NCI-H2227 (cell line): ENCODE data around the gene ZNF320.
"Not testable (repeated sequence)": the region's sequence is repeated elsewhere in the genome, so short reads cannot be mapped to it uniquely, and the experiment has no call there.

ENCODE experiments used
- DNase-seq: peaks from one replicate; lab custom pipeline; 2025; ENCODE audit not compliant: unreplicated experiment; lab: John Stamatoyannopoulos, UW

ZNF320 gene

DNA sequence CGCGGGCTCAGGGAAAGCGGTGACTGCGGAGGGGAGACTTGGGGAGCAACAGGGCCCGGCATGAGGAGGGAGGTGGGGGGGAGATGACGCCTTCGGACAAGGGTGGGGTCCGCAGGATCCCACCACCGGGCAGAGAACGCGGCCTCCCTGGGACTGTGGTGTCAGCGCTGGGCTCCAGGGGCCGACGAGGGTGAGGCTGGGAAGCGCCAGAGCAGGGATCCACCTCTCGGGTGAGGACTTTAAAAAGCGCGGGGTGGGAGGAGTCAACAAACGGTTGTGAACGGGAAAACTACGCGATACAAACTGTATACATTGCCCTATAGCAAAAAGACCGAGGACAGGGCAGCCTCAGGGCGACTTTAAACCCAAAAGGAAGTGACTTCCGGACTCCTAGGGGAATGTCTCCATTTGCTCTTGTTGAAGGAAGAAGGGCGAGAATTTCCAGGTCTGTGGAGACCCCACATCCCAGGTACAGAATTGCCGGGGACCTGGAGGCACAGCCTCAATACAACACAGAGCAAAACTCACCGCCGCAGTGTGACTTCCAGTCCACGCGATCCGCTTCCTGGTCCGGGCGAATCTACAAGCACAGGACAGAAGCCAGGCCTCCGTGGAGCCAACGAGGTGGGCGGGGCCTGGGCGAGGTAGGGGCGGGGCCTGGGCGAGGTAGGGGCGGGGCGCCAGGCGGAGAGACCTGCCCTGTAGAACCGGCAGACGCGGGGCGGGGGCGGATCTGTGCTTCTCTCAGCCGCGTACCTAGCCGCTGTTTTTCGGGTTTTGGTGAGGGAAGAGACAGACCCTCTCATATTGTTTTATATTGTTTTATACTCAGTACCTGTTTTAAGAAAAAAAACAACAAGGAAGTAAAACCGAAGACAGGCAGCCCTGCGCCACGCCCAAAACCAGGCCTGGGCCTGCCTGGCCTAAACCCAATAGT, 25.7 kb upstream of the ZNF320 start, which contains the start of gene ZNF888:
Gene ZNF888, minus strand, starts transcription at position 588 of the 937 bp plus-strand sequence. CDS start 5,555 bp downstream, outside the sequence.
- peak; percentile 91 for DNase-seq

DNA sequence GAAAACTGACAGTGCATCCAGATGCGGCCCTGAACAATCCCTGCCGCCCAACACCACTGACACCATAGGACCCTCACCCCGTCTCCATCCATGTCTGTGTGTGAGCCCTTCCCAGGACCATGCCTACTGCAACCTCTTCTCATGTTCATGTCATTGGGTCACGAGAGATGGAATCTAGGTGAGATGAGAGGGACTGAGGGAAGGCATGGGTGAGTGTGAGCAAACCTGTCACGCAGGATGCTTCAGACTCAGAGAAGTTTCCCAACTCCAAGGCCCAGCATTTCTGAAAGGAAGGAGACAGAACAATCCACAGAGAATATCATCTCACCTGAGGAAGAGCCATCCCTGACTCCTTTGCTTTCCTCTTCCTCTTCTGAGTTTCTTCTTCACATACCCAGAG, 20.1 kb upstream of the ZNF320 start:
- no peak for DNase-seq

DNA sequence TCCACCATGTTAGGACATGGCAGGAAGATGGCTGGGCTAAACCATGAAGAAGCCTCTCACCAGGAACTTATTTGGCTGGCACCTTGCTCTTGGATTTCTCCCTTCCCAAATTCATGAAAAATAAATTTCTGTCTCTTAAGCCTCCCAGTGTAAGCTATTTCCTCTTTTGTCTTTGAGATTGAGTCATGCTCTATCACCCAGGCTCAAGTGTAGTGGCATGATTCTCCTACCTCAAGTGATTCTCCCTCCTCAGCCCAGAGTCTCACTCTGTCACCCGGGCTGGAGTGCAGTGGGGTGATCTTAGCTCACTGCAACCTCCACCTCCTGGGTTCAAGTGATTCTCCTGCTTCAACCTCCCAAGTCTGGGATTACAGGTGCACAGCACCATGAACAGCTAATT, 13.2 kb upstream of the ZNF320 start:
- no peak for DNase-seq

DNA sequence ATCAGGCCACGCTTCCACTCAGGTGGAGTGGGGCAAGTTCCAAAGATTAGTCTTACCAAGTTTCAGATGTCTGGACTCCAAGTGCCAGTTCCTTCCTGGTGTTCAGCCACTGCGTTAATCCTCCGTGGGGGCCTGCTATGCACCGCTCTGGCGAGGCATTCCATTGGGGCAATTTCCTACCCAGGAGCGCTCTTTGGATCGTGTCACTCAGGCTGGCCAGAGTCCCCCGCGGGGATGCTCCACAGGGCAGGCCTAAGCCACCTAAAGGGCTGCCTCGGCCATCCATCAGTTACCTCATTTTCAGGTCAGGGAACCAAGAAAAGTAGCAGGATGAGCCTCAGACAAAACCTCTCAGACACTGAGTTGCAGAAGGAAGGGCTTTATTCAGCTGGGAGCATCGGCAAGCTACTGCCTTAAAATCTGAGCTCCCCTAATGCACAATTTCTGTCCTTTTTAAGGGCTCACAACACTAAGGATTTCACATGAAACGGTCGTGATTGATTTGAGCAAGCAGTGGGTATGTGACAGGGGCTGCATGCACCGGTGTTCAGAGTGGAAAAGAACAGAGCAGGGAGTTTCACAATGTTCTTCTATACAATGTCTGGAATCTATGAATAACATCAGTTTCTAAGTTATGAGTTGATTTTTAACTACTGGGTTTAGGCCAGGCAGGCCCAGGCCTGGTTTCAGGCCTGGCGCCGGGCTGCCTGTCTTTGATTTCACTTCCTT, 6.8 kb upstream of the ZNF320 start:
- not testable (repeated sequence) for DNase-seq

DNA sequence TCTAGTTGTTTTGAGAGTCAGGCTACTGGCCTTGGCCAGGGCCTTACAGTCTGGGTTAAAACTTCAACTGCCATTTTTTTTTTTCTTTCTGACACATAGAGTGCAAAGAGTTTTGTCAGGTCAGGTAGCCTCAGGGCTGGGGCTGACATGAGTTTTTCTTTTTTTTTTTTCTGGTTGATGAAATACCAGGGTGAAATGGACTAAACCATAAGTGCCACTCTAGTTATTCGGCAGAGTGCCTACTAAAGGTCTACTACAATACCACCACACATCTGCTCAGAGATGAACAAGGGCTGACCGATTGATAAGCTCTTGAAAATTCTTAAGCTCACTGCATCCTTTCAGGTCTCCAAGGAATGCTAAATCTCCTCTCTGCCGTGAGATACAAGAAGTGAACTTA, 4.4 kb upstream of the ZNF320 start:
- no peak for DNase-seq

DNA sequence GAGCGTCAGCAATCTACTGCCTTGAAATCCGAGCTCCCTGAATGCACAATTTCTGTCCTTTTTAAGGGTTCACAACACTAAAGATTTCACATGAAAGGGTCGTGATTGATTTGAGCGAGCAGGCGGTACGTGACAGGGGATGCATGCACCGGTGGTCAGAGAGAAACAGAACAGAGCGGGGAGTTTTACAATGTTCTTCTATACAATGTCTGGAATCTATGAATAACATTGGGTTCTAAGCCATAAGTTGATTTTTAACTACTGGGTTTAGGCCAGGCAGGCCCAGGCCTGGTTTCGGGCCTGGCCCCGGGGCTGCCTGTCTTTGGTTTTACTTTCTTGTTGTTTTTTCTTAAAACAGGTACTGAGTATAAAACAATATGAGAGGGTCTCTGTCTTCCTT, 1.2 kb upstream of the ZNF320 start:
- not testable (repeated sequence) for DNase-seq

DNA sequence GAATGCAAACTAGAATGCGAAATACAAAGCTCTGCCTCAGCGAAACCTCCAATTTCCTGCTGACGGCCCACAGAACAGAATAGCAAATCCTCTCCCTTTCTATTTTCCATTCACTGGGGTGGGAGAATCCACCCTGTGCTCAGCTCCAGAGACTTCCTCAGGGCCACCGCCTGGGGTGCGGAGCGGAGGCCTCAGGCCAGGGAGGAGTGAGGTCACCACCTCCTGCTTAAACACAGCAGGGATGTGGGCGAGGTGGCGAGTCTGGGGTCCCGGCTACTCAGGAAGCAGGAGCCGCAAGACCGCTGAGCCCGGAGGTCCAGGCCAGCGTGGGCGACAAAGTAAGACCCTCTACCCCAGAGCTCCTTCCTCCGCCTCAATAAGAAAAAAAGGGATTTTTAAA, 666 bp upstream of the ZNF320 start:
- DNase-seq, result no peak

DNA sequence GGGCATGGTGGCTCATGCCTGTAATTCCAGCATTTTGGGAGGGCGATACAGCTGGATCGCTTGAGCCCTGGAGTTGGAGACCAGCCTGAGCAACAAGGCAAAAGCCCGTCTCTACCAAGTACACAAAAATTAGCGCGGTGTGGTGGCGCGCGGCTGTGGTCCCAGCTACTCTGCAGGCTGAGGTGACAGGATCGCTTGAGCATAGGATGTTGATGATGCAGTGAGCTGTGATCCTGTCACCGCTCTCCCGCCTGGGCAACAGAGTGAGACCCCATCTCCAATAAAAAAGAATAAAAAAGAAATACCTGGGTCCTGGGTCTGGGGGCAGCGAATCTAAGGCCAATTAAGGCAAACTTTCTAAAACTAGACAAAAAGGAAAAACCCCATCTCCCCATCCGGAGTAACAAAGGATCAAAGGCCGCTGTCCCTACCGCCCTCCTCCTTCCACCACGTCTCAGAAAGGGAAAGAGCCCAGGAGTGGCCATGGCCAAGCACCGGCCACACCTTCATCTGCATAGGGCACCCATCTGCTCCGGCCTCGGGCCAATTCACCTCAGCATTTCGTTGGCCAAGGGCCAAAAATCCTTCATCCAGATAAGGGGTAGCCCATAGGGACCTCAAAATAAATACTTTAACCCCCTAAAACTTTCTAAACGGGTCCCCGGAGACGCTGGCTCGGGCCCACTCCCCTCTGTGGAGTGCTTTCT, 851 bp downstream of the ZNF320 start:
- peak; percentile 67 for DNase-seq

DNA sequence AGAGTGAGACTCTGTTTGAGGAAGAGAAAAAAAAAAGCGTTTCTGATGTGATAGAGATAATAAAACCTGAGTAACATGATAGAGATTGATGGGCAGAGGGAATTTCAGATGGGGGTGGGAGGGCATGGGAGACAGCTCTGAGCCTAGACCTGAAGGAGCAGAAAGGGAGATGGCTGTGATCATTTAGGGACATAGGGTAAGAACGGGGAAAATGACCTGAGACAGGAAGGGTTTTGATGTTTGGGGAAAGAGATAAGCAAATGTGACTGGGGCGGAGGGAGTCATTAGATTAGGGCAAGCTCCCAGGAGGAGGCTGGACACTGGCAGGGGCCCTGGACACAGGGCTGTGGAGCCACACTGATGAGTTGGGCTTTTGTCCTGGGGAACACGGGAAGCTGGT, 6.1 kb downstream of the ZNF320 start:
- DNase-seq, result no peak

DNA sequence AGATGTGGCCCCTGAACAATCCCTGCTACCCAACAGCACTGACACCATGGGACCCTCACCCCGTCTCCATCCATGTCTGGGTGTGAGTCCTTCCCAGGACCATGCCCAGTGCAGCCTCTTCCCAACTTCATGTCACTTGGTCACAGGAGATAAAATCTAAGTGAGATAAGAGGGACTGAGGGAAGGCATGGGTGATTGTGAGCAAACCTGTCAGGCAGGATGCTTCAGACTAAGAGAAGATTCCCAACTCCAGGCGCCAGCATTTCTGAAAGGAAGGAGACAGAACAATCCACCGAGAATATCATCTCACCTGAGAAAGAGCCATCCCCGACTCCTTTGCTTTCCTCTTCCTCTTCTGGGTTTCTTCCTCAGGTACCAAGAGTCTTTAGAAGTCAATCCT, 7.5 kb downstream of the ZNF320 start:
- no peak for DNase-seq

DNA sequence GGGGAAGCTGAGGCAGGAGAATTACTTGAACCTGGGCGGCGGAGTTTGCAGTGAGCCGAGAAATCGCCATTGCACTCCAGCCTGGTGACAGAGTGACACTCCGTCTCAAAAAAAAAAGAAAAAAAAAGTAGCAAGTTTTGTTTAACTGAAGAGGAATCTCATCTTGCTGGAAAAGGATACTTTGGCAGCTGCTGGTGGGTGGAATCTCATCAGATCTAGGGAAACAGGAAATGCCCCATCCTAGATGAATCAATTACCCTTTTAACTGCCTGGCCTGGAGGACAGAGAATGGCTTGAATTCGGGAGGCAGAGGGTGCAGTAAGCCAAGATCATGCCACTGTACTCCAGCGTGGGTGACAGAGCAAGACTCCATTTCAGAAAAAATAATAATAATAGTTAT, 8.4 kb downstream of the ZNF320 start:
- DNase-seq, result no peak

DNA sequence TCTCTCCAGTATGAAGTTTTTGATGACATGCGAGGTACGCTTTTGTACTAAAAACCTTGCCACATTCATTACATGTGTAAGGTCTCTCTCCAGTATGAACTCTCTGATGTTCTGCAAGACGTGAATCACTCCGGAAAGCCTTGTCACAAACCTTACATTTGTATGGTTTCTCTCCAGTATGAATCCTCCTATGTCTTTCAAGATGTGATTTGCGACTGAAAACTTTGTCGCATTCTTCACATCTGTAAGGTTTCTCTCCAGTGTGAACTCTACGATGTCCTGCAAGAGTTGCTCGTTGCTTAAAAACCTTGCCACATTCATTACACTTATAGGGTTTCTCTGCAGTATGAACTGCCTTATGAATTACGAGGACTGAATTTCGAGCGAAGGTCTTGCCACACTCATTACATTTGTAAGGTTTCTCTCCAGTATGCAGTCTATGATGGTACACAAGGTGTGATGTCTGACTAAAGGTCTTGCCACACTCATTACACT, 16.5 kb downstream of the ZNF320 start:
- DNase-seq, result no peak

DNA sequence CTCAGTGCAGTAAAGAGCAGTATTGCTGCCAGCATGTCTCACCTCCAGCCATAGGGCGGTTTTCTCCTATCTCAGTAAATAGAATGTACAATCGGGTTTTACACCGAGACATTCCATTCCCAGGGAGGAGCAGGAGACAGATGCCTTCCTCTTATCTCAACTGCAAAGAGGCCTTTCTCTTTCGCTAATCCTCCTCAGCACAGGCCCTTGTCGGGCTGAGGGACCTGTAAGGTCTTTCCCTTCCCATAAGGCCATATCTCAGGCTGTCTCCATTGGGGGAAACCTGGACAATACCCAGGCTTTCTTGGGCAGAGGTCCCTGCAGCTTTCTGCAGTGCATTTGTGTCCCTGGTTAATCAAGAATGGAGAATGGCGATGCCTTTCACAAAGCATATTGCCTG, 24.4 kb downstream of the ZNF320 start:
- DNase-seq, result not testable (repeated sequence)

DNA sequence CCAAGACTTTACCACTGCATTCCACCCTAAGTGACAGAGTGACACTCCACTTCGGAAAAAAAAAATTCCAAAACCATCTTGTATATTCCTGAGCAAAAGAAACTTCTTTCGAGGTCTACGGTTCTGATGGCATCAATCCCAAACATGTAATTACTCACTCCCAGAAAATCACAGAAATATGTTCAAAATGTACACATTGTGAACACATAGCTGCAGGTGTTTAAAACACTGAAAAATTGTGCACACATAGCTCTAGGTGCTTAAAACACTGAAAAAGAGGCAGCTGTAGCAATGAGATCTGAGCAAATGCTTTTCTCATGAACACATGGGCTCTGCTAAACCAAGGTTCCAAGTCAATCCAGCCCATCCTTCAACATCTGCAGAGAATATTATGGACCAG, 26.0 kb downstream of the ZNF320 start:
- DNase-seq, result no peak

DNA sequence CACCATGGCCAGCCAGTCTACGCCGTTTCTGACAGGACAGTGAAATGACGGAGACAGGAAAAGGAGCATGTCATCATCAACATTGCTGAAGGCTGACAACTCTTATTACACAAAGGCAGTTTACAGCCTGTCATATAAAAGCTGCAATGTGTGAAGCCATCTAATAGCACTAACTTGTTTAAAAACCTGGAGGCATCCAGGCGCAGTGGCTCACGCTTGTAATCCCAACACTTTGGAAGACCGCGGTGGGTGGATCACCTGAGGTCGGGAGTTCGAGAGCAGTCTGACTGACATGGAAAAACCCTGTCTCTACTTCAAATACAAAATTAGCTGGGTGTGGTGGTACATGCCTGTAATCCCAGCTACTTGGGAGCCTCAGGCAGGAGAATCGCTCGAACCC, 29.4 kb downstream of the ZNF320 start:
- not testable (repeated sequence) for DNase-seq

DNA sequence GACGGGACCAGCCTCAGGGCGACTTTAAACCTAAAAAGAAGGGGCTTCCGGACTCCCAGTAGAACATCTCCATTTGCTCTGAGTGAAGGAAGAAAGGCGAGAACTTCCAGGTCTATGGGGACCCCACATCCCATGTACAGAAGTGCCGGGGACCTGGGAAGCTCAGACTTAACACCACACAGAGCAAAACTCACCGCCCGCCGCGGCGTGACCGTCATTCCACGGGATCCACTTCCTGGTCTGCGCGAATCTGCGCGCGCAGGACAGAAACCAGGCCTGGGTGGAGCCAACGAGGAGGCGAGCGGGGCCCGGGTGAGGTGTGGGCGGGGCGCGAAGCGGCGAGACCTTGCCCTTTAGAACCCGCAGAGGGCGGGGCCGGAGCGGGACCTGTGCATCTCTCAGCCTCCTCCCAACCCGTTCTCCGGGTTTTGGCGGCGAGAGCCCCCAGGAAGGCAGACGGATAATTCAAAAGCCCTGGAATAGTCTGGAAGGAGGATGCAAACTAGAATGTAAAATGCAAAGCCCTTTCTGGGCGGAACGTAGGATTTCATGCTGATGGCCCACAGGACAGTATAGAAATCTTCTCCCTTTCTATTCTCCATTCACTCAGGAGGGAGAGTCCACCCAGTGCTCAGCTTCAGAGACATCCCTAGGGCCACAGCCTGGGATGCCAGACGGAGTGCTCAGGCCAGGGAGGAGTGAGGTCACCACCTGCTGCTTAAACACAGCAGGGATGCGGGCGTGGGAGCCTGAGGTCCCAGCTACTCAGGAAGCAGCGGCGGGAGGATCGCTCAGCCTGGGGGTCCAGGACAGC, 39.9 kb downstream of the ZNF320 start, which contains the start of gene ZNF468:
Gene ZNF468, minus strand, starts transcription at position 242 of the 814 bp plus-strand sequence. CDS start 3,347 bp downstream, outside the sequence.
- DNase-seq, result peak; percentile 87

DNA sequence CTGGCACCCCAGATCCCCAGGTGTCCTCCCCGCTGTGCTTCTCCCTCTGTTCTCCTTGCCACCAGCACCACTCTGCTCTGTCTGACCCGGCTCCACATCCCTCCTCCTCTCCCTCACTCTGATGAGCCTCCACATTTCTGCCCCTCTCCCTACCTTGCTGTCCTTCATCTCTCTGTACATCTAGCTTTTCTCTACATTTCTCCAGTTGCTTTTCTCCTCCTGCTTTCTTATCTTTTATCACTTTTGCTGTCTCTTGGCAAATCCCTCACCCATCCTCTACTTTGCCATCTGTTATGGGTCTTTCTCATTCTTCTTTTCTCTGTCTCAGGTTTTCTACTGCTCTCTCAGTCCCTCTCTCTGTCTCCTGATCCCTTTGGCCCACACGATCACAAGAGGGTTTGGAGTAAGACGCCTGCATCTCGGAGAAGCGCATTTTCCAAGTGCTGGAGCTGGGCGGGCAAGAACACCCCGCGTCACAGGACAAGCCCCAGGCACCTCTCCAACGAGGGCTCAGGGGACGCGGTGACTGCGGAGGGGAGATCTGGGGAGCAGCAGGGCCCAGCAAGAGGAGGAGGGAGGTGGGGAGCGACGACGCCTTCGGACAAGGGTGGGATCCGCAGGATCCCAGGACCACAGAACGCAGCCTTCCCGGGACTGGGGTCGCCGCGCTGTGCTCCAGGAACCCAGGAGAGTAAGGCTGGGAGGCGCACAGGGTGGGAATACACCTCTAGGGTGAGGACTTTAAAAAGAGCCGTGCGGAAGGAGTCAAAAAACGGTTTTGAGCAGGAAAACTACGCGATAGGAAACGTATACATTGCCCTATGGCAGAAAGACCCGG, 40.7 kb downstream of the ZNF320 start:
- peak; percentile 61 for DNase-seq
